Activated CD4-positive, alpha-beta T cell treated with anti-CD3 and anti-CD28 coated beads, Interleukin-2, amount 10 ng/mL, durations not matched to agents 24 days and 14 days (primary cell): ENCODE results near the gene NCSTN. TPM values are rescaled to one million over a fixed set of nuclear protein-coding genes. Genes with fewer than 3 reads are reported as not detected.

Source experiments
- DNase-seq: peaks from one replicate; pipeline ENCODE4 v3.0.0; 2022
- H3K27ac Mint-ChIP-seq: one replicate; pipeline ENCODE4 v1.8.0; 2022; ENCODE audit warnings: mild to moderate bottlenecking, mixed read lengths
- H3K27me3 Mint-ChIP-seq: one replicate; pipeline ENCODE4 v1.8.0; 2022; ENCODE audit warnings: mixed read lengths
- H3K36me3 Mint-ChIP-seq: one replicate; pipeline ENCODE4 v1.8.0; 2022; ENCODE audit warnings: low read depth, mild to moderate bottlenecking, mixed read lengths
- H3K4me1 Mint-ChIP-seq: one replicate; pipeline ENCODE4 v1.8.0; 2021; ENCODE audit warnings: mixed read lengths
- H3K4me3 Mint-ChIP-seq: one replicate; pipeline ENCODE4 v1.8.0; 2022; ENCODE audit warnings: mild to moderate bottlenecking, moderate library complexity, mixed read lengths
- H3K9me3 Mint-ChIP-seq: one replicate; pipeline ENCODE4 v1.8.0; 2021; ENCODE audit warnings: mixed read lengths
- intact Hi-C: fragments of 100-400 bp; cut with micrococcal nuclease; formaldehyde crosslinking; loops from one replicate; pipeline ENCODE4 v1.15.1; 2023
- total RNA-seq: library from RNA; stranded (reverse); gene quantifications from 2 replicates; pipeline ENCODE4 v1.2.3, GENCODE V29; 2022

Gene NCSTN
- total RNA-seq, 1 donor from 2014 or later = 73.6 TPM

DNA sequence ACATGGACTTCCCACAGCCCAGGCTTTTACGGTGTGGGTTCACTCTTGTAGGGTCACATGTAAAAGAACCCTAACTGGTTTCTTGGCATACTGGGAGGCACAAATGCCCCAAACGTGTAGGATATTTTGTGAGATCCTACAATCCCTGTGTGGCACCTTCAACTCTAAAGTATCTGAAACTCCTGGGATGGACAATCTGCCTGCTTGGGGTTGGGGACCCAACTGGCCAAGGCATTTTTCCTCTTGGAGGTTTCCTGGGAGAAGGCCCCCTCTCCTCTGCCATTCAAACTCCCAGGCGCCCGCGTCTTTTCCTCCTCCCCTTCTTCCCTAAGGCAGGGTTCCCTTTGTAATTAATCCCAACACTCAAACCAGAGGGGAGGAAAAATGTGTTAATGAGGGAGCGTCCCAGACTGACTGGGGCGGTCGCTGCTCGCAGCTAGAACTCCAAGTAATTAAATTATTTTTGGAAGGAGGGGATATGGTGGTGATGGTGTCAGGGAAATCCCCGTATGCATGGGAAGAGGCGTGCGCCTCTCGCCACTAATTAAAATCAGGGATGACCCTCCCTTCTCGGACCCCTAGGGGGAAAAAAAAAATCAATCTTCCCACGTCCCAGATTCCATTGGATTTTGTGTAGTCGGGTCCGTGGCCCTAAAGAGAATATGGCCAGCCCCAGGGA lies 56.5 kb downstream of the NCSTN start:
- no peaks in the 10 kb centered on the region for H3K9me3 Mint-ChIP-seq
- intact Hi-C loops = no loop called here
- H3K27me3 Mint-ChIP-seq = peaks cover 57% of the 10 kb centered on the region
- no peaks in the 10 kb centered on the region for H3K36me3 Mint-ChIP-seq
- no peak for DNase-seq
- no peak overlapping the region for H3K27ac Mint-ChIP-seq
- peak overlapping the region; percentile 20 for H3K4me3 Mint-ChIP-seq
- H3K4me1 Mint-ChIP-seq = no peaks in the 10 kb centered on the region

DNA sequence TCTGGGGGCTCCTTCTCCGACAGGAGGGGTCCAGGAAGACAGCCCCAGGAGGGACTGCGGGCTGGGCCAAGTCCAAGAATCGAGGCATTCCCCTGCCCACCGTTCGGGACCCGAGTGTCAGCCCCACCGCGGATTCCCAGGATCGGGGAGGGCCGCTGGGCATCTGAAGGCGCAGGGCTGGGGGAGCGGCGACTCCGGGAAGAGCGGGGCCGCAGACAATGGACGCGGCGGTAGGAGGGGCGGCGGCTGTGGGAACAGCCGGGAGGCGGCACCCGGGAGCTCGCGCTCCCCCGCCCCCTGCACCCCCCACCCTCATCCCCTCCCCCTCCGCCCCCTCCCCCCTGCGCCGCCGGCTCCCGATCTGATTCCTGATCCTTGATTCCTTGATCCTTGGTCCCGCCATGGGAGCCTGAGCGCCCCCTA lies 57.1 kb downstream of the NCSTN start, which contains the start of gene VANGL2:
Gene VANGL2, plus strand, starts transcription at position 342 of the 423 bp plus-strand sequence. CDS start 15,274 bp downstream, outside the sequence.
- Mint-ChIP-seq H3K36me3 (no peaks in the 10 kb centered on the region), H3K4me1 (no peaks in the 10 kb centered on the region), H3K27ac (no peak within 1 kb of the TSS), H3K27me3 (peaks cover 54% of the 10 kb centered on the region), H3K9me3 (no peaks in the 10 kb centered on the region), H3K4me3 (peak within 1 kb of the TSS; percentile 42)
- DNase-seq = peak; percentile 85
- intact Hi-C loops = no loop called here

DNA sequence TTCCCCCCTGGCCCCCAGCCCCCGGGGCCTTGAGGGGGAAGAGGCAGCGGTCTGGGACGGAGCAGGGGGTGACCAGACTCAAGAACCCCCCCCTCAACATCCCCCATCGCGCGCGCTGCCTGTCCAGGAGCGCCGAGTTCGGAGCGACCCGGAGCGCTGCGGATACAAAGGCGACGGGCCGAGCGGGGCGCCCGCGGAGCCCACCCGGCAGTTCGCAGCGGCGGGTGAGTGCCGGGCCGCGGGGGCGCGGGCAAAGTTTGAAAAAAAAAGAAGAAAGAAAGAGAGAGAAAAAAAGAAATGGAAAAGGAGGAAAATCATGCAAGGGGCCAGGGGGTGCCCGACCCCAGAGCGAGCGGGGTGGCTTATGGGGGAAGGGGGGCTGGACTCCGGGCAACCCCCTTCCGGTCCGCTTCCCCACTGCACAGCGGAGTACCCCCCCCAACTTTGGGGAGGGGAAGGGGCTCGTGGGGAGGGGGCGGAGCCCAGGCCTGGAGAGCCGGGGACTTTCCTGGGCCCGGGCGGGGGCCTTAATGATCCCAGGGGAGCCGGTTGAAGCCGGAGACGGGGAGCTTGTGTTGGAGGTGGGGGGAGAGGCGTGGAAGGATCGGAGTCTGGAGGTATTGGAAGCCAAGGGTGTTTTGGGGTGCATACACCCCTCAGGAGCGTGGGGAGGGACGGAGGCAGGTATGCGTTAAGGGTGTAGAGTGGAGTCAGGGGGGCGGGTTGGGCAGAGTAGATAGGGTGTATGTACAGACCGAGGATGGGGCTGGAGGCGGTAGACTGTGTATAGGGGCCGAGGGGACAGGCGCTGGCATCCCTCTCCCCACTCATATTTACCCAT lies 57.7 kb downstream of the NCSTN start:
- intact Hi-C loops = no loop called here
- Mint-ChIP-seq H3K4me3 (peak overlapping the region; percentile 42), H3K27me3 (peaks cover 48% of the 10 kb centered on the region), H3K36me3 (no peaks in the 10 kb centered on the region), H3K27ac (no peak overlapping the region), H3K9me3 (no peaks in the 10 kb centered on the region), H3K4me1 (no peaks in the 10 kb centered on the region)
- no peak for DNase-seq

DNA sequence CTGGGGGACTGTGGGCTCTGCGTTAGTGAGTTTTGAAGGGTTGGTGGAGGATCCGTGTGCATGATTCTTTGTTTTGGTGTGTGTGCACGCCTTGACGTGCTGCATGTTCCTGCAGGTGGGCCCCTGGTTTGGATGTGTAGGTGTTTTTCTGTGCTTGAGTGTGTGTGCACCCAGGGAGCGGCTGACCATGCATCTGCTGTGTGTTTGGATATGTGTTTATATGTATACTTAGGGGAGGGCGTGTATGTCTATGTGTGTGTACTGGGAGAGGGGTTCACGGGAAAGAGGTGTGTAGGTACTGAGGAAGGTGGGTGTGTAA lies 58.3 kb downstream of the NCSTN start:
- Mint-ChIP-seq H3K4me1 (no peaks in the 10 kb centered on the region), H3K4me3 (peak overlapping the region; percentile 42), H3K36me3 (no peaks in the 10 kb centered on the region), H3K27ac (no peak overlapping the region), H3K9me3 (no peaks in the 10 kb centered on the region), H3K27me3 (peaks cover 44% of the 10 kb centered on the region)
- intact Hi-C loops = no loop called here
- no peak for DNase-seq

DNA sequence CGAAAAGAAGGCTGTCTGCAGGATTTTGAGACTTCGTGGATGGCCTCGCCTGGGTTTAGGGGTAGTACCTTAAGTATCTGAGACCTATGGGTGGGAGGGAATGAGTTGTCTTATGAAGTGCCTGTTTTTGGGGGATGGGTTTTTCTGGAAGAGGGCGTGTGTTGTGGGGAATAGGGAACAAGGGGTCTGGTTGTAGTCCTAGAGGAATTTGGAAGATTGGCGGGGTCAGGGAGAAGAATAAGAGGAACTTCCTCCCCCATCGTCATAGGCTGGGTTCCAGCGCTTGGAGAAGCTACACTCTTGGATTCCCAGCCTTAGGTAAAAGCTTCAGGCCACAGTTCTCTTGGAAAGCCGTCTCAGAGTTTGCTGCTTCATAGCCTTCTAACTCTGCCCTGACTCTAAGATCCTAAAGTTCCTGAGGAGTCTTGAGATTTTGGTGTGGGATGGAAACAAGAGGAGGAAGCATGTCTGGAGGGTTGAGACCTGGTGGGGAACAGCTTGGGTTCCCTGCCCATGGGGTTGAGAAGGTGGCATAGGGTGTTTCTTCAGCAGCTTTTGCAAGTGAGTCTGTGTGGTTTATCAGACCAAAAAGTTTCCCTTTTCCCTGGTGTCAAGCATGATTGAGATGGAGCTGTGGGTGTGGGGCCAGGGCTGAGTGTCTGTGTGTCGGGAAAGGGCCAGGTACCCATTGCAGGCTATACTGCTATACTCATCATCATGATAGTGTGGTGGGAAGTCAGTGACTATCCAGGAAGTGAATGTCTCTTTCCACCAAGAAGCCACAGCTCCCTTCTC lies 59.0 kb downstream of the NCSTN start:
- H3K4me3 Mint-ChIP-seq = no peak overlapping the region
- DNase-seq = no peak
- peaks cover 40% of the 10 kb centered on the region for H3K27me3 Mint-ChIP-seq
- H3K9me3 Mint-ChIP-seq = no peaks in the 10 kb centered on the region
- no peak overlapping the region for H3K27ac Mint-ChIP-seq
- H3K36me3 Mint-ChIP-seq = no peaks in the 10 kb centered on the region
- intact Hi-C loops = no loop called here
- H3K4me1 Mint-ChIP-seq = no peaks in the 10 kb centered on the region

DNA sequence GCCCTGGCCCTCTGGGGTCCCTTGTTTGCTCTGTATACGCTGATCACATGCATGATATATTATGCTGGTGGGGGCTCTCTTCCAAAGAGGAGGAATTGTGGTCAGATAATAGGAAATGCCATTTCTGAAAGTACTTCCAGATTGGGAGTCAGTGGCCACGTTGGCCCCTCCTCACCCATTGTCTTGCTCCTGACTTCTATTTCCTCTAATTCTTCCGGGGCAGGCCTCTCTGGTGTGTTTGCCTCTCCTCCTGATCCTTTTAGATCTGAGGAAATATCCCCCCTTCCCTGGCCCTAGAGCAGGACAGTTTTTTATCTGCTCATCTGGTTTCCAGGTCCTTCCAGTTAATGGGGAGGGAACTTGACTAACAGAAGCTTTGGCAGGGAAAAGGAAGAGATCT lies 60.1 kb downstream of the NCSTN start:
- H3K27me3 Mint-ChIP-seq = peaks cover 39% of the 10 kb centered on the region
- H3K9me3 Mint-ChIP-seq = no peaks in the 10 kb centered on the region
- H3K4me3 Mint-ChIP-seq = no peak overlapping the region
- DNase-seq = no peak
- intact Hi-C loops = no loop called here
- no peak overlapping the region for H3K27ac Mint-ChIP-seq
- no peaks in the 10 kb centered on the region for H3K4me1 Mint-ChIP-seq
- H3K36me3 Mint-ChIP-seq = no peaks in the 10 kb centered on the region

DNA sequence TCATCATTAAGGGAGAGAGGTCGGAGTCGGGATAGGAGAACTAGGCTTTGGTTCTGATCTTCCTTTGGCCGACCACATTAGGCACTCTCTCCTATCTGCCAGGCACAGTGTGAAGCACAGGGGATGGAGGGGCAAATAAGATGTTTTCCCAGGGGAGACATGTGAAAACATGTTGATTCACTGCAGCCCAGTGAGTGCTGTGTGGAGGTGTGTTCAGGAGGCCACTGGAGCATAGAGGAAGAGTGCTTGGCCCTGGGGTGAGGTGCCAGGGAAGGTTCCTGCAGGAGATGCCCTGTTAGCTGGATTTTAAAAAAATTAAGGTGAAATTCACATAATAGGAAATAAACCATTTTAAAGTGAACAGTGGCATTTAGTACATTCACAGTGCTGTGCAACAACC lies 60.9 kb downstream of the NCSTN start:
- Mint-ChIP-seq H3K36me3 (no peaks in the 10 kb centered on the region), H3K9me3 (no peaks in the 10 kb centered on the region), H3K27ac (no peak overlapping the region), H3K4me3 (no peak overlapping the region), H3K4me1 (no peaks in the 10 kb centered on the region), H3K27me3 (peaks cover 34% of the 10 kb centered on the region)
- no peak for DNase-seq
- intact Hi-C loops = no loop called here

DNA sequence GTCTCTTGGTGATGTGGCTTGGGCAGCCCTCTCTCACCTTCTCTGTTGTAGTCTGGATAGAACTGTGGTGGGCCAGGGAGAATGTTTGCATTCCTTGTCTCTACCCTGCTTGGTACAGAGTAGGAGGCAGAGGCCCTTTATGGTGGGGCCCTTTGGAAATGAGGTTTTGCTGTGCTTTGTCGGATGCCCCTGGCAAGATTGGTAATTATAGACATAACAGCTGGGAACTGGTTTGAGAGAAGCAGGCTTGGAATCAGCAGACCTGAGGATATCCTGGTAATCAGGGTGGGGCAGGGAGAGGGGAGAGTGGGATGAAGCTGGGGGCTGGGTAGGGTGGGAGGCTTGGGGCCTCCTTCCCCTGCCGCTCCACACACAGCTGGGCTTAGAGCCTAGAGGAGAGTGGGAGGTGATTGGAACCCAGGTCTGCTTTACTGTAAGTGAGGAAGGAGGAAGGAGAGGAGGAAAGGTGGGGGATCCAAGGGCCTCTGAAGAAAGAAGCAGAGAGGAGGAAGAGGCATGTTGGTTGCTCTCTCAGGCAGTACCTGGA lies 62.2 kb downstream of the NCSTN start:
- H3K4me3 Mint-ChIP-seq = no peak overlapping the region
- no peak for DNase-seq
- no peak overlapping the region for H3K27ac Mint-ChIP-seq
- H3K27me3 Mint-ChIP-seq = peaks cover 31% of the 10 kb centered on the region
- no peaks in the 10 kb centered on the region for H3K36me3 Mint-ChIP-seq
- H3K9me3 Mint-ChIP-seq = no peaks in the 10 kb centered on the region
- H3K4me1 Mint-ChIP-seq = no peaks in the 10 kb centered on the region
- intact Hi-C loops = no loop called here

DNA sequence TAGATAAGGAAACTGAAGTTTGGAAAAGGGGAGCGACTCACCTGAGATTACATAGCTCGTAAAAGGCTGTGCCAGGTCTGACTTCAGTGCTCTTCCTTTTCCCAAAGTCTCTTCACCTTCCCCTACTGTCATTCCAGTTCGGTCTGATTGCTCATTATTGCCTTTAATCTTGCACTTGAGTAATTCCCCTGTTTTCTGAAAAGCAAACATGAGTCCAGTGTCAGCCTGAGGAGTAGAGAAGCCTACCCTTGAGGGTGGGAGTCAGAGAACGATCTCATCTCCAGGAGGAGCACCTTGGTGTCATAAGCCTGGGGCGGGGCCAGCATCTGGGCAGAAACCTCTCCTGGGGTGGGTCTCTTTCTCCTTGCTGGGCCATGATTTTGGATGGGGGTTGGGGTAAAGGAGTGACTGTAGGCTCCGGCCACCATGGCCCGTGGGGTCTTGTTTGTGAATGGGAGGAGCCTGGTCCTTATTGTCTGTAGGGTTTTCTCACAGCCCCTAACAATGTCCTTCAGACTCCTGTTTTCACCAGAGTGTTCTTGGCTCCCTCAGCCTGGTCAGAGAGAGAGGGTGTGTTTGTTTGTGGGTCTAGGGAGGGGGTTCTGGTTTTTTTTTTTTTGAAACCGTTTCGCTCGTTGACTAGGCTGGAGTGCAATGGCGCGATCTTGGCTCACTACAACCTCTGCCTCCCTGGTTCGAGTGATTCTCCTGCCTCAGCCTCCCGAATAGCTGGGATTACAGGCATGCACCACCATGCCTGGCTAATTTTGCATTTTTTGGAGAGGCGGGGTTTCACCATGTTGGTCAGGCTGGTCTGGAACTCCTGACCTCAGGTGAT lies 63.2 kb downstream of the NCSTN start:
- DNase-seq = no peak
- no peak overlapping the region for H3K27ac Mint-ChIP-seq
- H3K4me1 Mint-ChIP-seq = no peaks in the 10 kb centered on the region
- intact Hi-C loops = no loop called here
- H3K27me3 Mint-ChIP-seq = peaks cover 27% of the 10 kb centered on the region
- H3K4me3 Mint-ChIP-seq = no peak overlapping the region
- H3K9me3 Mint-ChIP-seq = no peaks in the 10 kb centered on the region
- H3K36me3 Mint-ChIP-seq = no peaks in the 10 kb centered on the region

DNA sequence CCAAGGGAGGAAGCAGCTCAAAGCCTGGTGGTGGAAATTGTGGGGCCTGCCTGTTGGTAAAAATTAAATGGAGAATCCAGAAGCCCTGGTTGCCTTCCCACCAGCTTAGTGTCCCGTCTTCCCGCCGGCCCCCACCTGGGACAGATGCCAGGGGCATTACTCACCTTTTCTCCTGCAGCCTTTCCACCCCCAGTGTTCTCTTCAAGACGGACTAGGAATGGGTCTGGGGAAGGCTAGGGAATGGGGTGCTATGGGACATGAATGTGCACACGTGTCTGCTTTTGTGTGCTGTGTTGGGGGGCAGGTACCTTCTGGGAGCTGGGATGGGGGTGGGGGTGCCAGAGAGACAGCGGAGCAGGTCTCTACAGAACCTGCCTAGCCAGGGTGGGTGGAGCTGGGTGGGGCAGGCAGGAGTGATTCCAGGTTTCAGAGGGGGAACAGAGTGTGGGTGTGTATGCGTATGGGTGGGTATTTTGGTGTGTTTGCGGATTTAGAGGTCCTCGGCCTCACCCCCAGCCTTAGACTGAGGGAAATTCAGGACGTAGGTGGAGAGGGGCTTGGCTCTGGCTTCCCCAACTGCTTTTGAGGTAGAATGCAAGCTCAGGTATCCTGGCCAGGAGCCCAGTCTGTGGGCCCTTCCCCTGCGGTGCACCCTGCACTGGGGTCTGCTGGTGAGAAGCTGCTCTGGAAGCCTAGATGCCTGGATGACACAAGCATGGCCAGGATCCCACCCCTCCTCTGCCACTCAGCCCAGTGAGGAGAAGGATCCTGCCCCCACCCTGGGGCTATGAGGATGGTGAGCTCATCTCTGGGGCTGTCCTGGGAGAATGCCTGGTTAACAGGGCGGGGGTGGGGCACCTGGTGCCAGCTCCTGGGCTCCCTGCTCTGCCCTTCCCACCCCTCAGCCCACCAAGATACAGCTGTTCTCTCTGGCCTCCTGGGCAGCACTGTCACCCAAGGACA lies 64.9 kb downstream of the NCSTN start:
- H3K27ac Mint-ChIP-seq = no peak overlapping the region
- no peak overlapping the region for H3K4me3 Mint-ChIP-seq
- H3K36me3 Mint-ChIP-seq = no peaks in the 10 kb centered on the region
- H3K9me3 Mint-ChIP-seq = no peaks in the 10 kb centered on the region
- DNase-seq = no peak
- intact Hi-C loops = no loop called here
- H3K27me3 Mint-ChIP-seq = peaks cover 14% of the 10 kb centered on the region
- H3K4me1 Mint-ChIP-seq = no peaks in the 10 kb centered on the region
